KBM-7 (cell line): Measurements from ENCODE around the gene RPL13.
A peak's percentile ranks its signal among the peaks of the same experiment; 100 is the strongest.

Source experiments
- DNase-seq: peaks from one replicate; pipeline ENCODE4 v3.0.0-alpha.2; 2015
- in situ Hi-C: fragments of 300-500 bp; cut with MboI; formaldehyde crosslinking; loops from 2 replicates; pipeline ENCODE4 v1.14.3; 2020; ENCODE audit warnings: low sequenced_read_pairs, low pct_unique_long_range_greater_than_20kb, mixed read lengths

RPL13 gene

GRCh38 chr16:89544113-89544512 is 16.4 kb upstream of the RPL13 start:
- DNase-seq: no peak
- in situ Hi-C loops: no loop called here

DNA sequence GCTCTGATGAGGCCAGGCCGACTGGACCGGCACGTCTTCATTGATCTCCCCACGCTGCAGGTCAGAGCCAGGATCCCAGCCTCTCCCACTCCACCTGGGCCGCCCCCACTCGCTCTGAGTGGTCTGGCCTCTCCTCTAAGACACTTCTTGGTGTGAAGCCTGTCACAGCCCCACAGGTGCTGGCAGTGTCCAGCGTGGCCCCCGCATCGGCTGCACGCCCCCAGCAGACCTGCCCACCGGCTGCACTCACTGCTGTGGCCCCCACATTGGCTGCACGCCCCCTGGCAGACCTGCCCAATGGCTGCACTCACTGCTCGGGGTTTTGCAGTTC is 15.8 kb upstream of the RPL13 start:
- DNase-seq: no peak
- in situ Hi-C loops: no loop called here

DNA sequence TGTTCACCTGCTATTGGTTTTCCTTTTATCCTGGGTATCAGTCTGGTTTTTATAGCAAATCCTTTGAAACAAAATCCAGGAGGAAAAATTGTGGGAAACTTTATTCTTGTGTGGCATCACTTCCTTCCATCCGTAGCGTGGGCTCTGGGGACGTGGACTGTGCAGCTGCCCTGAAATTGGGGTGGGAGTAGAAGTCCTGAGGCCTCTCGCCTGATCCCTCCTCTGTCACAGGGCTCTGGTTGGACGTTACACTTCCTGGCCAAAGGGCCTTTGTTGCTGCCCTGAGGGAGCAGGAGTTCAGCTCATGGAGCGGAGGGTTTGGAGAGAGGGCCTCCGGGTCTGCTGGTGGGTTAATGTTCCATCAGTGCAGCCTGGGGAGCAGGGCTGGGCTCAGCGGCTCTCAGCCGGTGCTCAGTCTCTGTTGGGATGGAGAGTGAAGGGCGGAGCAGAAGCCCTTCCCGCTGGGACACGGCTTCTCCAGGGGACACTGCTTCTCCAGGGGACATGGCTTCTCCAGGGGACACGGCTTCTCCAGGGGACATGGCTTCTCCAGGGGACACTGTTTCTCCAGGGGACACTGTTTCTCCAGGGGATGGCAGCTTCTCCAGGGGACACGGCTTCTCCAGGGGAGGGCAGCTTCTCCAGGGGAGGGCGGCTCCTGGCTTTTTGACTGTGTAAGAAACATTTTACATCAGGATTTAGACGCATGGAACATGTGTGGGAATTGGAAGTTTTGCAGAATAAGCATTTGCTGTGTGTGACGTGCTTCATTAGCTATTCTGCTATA is 15.2 kb upstream of the RPL13 start:
- DNase-seq: no peak
- in situ Hi-C loops: no loop called here

DNA sequence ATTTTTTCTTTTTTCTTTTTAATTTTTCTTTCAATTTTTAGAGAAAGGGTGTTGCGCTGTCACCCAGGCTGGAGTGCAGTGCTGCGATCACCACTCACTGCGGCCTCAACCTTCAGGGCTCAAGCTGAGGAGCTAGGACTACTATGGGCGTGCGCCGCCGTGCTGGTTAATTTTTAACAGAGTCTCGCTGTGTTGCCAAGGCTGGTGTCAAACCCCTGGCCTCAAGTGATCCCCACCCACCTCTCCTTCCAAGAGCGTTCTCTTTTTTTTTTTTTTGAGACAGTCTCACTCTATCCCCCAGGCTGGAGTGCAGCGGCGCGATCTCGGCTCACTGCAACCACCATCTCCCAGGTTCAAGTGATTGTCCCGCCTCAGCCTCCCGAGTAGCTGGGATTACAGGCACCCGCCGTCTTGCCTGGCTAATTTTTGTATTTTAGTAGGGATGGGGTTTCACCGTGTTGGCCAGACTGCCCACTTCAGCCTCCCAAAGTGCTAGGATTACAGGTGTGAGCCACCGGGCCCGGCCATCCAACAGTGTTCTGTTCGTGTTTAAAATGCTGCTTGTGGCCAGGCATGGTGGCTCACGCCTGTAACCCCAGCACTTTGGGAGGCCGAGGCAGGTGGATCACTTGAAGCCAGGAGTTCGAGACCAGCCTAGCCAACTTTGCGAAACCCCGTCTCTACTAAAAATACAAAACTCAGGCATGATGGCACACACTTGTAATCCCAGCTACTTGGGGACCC is 14.5 kb upstream of the RPL13 start:
- in situ Hi-C loops: no loop called here

GRCh38 chr16:89546781-89547180 is 13.7 kb upstream of the RPL13 start:
- DNase-seq: no peak
- in situ Hi-C loops: no loop called here

More for the DNA sequence above, 14.5 kb upstream of the RPL13 start:
- DNase-seq: no peak

GRCh38 chr16:89547291-89547690 is 13.2 kb upstream of the RPL13 start:
- DNase-seq: no peak
- in situ Hi-C loops: no loop called here

GRCh38 chr16:89547860-89548259 is 12.6 kb upstream of the RPL13 start:
- in situ Hi-C loops: no loop called here
- DNase-seq: no peak

DNA sequence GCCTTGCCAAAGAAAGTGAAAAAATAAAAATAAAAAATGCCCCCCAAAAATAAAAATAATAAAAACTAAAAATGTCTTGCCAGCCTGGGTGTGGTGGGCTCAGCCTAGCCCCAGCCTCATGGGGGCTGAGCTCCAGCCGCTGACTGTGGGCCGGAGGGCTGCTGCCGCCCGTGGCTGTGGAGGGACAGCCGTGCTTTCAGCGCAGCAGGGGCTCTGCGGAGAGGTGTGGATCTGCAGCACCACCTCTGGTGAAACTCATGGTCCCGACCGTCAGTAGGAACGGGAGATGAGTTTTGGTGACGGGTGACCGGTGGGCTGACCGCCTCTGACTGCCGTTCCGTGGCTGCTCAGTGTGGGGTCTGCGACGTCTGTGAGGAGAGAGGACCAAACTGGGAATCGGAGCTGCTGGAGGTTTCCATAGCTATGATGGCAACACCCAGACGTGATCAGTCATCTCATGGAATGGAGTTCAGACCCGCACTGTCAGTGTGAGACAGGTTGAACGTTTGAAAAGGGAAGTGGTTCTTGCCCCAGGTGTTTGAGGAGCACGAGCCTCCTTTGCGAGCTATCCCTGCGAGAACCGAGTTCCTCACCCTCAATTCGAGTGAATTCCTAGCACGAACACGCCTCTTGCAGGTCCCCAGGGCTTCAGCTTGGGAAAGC is 12.0 kb upstream of the RPL13 start:
- DNase-seq: no peak
- in situ Hi-C loops: no loop called here

GRCh38 chr16:89549007-89549700 is 11.3 kb upstream of the RPL13 start:
- no peak for DNase-seq
- in situ Hi-C loops: no loop called here

DNA sequence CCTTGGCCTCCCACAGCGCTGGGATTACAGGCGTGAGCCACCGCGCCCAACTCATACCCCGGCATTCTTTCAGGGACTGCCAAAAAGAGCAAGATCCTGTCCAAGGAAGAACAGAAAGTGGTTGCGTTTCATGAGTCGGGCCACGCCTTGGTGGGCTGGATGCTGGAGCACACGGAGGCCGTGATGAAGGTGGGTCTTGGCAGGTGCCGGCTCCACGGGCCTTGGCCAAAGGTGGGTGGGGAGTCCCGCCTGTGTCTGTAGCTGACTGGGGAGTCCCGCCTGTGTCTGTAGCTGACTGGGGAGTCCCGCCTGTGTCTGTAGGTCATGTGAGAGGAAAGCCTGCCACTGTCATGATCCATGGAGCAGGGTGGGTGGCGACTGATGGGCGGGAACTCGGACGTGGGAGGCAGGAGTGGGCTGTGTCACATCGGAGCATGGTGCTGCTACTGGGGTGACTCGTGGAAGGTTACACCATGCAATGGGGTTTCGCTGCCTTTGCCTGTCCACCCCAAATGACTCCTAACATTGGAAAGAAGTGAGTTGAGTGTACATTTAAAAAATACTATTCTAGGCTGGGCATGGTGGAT is 10.0 kb upstream of the RPL13 start:
- DNase-seq: no peak
- in situ Hi-C loops: no loop called here

DNA sequence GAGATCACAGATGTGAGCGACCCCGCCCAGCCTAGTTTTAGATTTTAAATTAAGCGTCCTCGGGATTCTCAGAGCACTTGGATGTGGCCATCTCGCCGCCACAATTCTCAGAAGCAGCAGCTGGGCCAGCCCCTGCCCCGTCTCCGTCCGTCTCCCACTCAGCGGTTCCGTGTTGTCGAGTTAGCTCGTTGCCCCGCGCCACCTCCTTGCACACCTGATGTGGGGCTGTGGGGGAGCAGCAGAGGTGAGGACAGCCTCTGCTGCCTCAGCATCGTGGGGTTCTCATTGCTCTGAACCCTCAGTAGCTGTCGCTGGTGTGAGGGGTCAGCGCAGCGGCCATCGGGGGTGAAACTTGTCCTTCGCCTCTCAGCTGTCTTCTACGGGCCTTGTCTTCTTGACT is 8.2 kb upstream of the RPL13 start:
- in situ Hi-C loops: no loop called here

DNA sequence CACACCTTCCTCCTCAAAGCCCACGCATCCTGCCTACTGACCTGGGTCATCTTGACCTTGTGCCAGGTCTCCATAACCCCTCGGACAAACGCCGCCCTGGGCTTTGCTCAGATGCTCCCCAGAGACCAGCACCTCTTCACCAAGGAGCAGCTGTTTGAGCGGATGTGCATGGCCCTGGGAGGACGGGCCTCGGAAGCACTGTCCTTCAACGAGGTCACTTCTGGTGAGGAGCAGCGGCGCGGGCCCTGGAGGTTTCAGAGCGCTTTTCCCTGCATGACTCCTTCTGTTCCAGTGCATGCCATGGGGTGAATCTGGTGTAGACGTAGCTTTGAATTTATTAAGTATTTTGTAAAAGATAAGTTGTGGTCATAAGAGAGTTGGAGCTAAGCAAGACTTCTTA is 7.6 kb upstream of the RPL13 start:
- DNase-seq: no peak
- in situ Hi-C loops: no loop called here

More for the DNA sequence above, 8.2 kb upstream of the RPL13 start:
- no peak for DNase-seq

- in situ Hi-C loops: no loop called here
- no peak for DNase-seq
Observed at GRCh38 chr16:89553733-89554132, 6.7 kb upstream of the RPL13 start.

- no peak for DNase-seq
- in situ Hi-C loops: no loop called here
Observed at GRCh38 chr16:89554343-89554742, 6.1 kb upstream of the RPL13 start.

DNA sequence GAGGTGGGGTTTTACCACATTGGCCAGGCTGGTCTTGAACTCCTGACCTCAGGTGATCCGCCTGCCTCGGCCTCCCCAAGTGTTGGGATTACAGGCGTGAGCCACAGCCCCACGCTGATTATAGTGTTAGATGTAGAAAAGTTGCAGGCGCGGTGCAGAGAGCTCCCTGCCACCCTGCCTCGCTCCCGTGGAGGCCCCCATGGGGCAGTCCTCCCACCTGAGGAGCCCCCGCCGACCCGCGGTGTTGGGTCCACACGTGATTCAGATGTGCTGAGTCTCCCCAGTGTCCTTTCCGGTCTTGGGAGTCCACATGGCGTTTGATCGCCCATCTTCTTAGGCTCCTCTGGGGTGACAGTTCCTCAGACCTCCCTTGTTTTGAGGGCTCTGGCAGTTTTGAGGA is 5.2 kb upstream of the RPL13 start:
- no peak for DNase-seq
- in situ Hi-C loops: no loop called here

DNA sequence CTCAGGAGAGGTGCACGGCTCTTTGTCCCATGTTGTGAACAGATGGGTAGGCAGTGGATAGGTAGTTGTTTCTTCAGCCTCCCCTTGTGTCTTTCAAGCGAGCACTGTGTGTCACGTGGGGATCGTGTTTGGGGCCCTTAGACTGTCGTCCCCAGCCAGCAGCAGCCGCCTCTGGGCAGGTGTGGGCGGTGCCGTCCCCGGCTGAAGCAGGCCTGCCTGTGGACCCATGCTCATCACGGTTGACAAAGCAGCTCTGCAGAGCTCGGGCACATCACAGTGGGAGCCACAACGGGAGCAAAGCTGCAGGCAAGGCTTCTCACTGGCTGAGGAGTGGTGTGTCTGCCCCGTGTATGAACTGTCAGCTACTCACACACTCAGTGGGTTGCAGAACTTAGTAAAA is 4.7 kb upstream of the RPL13 start:
- DNase-seq: no peak
- in situ Hi-C loops: no loop called here

DNA sequence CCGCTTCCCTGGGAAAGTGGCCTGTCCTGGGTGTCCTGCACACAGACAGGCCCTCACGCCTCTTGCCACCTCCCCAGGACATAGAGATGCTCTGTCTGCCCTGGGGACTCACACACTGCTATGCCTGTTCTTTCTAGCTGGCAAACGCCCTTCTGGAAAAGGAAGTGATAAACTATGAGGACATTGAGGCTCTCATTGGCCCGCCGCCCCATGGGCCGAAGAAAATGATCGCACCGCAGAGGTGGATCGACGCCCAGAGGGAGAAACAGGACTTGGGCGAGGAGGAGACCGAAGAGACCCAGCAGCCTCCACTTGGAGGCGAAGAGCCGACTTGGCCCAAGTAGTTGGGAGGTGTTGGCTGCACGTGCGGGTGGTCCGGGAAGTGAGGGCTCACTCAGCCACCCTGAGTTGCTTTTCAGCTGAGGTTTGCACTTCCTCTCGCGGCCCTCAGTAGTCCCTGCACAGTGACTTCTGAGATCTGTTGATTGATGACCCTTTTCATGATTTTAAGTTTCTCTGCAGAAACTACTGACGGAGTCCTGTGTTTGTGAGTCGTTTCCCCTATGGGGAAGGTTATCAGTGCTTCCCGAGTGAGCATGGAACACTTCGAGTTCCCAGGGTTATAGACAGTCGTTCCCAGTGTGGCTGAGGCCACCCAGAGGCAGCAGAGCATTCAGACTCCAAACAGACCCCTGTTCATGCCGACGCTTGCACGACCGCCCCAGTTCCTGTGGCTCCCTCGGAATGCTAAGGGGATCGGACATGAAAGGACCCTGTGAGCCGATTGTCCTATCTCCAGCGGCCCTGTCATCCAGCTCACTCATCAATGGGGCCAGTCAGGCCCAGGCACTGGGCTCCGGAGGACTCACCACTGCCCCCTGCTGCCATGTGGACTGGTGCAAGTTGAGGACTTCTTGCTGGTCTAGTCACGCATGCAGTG is 3.5 kb upstream of the RPL13 start:
- in situ Hi-C loops: no loop called here
- DNase-seq: peak; percentile 85

DNA sequence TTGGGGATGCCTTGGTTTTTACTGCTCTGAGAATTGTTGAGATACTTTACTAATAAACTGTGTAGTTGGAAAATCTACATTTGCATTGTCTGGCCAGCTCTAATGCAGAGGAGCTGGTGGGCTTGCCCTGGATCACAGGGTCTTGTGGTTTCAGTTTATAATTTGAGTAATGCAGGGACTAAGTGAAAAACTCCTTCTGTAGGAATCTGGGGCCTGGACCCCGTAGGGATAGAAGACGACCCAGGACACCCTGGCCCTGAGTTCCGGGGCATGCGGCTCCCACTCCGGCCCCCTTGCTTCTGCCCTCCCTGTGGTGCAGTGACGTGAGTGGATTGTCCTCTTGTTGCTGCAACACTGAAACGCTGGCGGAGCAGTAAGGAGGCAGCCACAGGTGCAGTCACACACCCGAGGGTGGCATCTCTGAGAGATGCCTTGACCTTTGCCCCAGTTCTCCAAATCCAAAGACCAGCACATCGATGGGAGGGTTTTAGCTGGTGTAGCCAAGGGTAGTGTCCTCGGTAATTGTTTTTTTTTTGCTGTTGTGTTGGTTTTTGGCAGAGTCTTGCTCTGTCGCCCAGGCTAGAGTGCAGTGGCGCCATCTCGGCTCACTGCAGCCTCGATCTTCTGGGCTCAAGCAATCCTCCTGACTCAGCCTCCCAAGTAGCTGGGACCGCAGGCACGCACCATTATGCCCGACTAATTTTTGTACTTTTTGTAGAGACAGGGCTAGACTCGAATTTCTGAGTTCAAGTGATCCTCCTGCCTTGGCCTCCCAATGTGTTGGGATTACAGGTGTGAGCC is 2.6 kb upstream of the RPL13 start:
- in situ Hi-C loops: no loop called here
- no peak for DNase-seq
